Measurements from ENCODE around the gene RIC3. TPM values are rescaled to one million over a fixed set of nuclear protein-coding genes. Genes with fewer than 3 reads are reported as not detected.

Gene RIC3
- polyA plus RNA-seq, 1 experiment: not detected

DNA sequence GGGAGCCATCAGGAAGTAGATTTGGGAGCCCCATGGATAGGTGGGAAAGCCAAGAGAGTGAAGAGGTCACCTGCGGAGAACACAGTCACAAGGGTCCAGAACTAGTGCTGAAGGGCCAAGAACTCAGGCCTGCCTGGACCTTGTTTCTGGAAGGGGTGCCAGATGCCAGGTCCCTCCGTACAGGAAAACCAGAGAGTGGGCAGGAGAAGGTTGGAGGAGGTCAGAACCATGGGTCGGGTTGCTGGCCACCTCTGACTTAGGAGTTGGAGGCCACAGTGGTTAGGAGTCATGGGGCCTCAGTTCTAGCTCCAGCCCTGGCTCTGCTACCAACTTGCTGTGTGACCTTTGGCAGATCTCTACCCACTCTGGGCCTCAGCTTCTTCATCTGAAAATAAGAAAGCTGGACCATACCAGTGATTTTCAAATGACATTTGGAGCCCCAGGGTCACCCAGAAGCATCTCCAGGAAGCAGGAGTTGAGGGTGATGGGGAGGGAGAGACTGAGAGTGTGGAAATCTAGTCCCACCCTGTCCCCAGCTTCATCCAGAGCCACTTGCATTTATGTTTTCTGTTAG lies 108.6 kb downstream of the RIC3 start:
- Histone ChIP-seq H3K36me3 (ENCODE audit: control insufficient read depth, insufficient read depth, low read length) (no peaks in the 10 kb centered on the region), H3K4me3 (ENCODE audit: low read depth, low read length) (no peak overlapping the region), H3K27me3 (ENCODE audit: control insufficient read depth, insufficient read depth, low read length) (no peaks in the 10 kb centered on the region)
- ChIA-PET POLR2A (no interaction called here), CTCF (interaction anchor here (1.1 to 1.8 kb wide), 4 partner anchors 26 to 39 kb away, joined by 5 to 9 read pairs (median 5); no protein-coding TSS in a partner anchor)
- TF ChIP-seq, protein P1, sequence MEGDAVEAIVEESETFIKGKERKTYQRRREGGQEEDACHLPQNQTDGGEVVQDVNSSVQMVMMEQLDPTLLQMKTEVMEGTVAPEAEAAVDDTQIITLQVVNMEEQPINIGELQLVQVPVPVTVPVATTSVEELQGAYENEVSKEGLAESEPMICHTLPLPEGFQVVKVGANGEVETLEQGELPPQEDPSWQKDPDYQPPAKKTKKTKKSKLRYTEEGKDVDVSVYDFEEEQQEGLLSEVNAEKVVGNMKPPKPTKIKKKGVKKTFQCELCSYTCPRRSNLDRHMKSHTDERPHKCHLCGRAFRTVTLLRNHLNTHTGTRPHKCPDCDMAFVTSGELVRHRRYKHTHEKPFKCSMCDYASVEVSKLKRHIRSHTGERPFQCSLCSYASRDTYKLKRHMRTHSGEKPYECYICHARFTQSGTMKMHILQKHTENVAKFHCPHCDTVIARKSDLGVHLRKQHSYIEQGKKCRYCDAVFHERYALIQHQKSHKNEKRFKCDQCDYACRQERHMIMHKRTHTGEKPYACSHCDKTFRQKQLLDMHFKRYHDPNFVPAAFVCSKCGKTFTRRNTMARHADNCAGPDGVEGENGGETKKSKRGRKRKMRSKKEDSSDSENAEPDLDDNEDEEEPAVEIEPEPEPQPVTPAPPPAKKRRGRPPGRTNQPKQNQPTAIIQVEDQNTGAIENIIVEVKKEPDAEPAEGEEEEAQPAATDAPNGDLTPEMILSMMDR (IDR thresholded peaks at IDR 0.05; ENCODE audit: insufficient read depth, low read depth, low read length): no peak
- DNase-seq (ENCODE audit: low read depth): no peak

DNA sequence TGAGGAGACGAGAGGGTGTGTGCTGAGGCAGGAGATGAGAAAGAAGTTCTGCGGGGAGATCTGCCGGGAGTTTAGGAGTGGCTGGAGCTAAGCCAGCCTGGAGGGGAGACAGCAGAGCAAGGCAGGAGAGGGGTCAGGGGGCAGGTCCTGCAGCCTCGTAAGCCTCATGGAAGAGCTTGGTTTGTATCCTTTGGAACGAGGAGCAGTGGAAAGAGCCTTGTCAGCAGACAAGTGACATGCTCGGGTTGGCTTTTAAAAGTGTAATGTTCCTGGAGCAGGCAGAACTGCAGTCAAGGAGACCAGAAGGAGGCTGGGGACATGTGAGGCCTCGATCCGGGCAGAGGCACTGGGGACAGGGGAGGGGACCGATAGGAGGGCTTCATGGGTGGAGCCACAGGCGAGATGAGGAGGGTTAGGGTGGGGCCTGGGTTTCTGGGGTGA lies 109.2 kb downstream of the RIC3 start:
- TF ChIP-seq, protein P1 (IDR thresholded peaks at IDR 0.05; ENCODE audit: insufficient read depth, low read depth, low read length): no peak
- Histone ChIP-seq H3K4me3 (ENCODE audit: low read depth, low read length) (no peak overlapping the region), H3K36me3 (ENCODE audit: control insufficient read depth, insufficient read depth, low read length) (no peaks in the 10 kb centered on the region), H3K27me3 (ENCODE audit: control insufficient read depth, insufficient read depth, low read length) (no peaks in the 10 kb centered on the region)
- no peak for DNase-seq (ENCODE audit: low read depth)
- ChIA-PET POLR2A (no interaction called here), CTCF (interaction anchor here (1.5 to 1.8 kb wide), 3 partner anchors 10 to 27 kb away, joined by 3 to 9 read pairs (median 5); no protein-coding TSS in a partner anchor)

DNA sequence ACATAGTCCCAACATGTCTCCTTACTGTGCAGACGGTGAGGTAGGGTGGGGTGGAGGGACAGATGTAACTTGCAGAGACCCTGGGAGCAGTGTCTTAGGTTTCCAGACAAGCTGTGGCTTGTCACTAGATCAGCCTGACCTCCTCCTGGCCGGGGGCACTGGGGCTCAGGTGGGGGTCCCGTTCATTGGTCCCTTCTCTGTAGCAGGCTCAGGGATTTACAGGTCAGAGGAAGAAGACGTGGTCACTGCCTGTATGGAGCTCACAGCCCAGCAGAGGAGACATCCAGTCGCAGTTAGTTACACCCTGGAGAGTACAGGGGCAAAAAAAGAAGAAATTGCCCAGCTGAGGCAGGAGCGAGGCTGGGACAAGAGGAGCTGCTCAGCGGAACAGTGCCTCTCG lies 109.8 kb downstream of the RIC3 start:
- TF ChIP-seq, protein P1 (IDR thresholded peaks at IDR 0.05; ENCODE audit: insufficient read depth, low read depth, low read length): no peak
- POLR2A ChIA-PET: no interaction called here
- no peaks in the 10 kb centered on the region for H3K27me3 ChIP-seq (ENCODE audit: control insufficient read depth, insufficient read depth, low read length)
- CTCF ChIA-PET: interaction anchor here (1.5 to 1.8 kb wide), 3 partner anchors 10 to 27 kb away, joined by 3 to 9 read pairs (median 5); no protein-coding TSS in a partner anchor
- no peaks in the 10 kb centered on the region for H3K36me3 ChIP-seq (ENCODE audit: control insufficient read depth, insufficient read depth, low read length)
- DNase-seq (ENCODE audit: low read depth): no peak
- no peak overlapping the region for H3K4me3 ChIP-seq (ENCODE audit: low read depth, low read length)

DNA sequence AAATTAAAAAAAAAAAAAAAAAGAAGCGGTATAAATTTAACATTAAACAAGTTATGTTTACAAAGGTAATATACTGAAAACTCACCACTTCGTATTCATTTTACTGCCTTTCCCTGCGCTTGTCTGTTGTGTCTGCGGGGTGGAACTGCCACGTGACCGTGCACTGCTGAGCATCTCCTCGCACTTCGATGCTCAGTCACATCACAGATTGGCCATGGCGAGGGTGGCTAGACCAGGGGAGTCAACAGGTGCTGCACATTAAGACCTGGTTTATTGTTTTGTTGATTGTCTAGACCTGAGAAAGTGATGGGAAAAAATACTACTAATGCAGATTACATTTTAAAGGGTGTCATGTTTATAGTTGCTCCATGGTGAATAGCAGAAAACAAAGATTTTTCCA lies 110.6 kb downstream of the RIC3 start:
- no peak overlapping the region for H3K4me3 ChIP-seq (ENCODE audit: low read depth, low read length)
- ChIA-PET CTCF (interaction anchor here (1.5 kb wide), 1 partner anchor 9 kb away, joined by 3 read pairs; no protein-coding TSS in a partner anchor), POLR2A (no interaction called here)
- no peaks in the 10 kb centered on the region for H3K36me3 ChIP-seq (ENCODE audit: control insufficient read depth, insufficient read depth, low read length)
- no peaks in the 10 kb centered on the region for H3K27me3 ChIP-seq (ENCODE audit: control insufficient read depth, insufficient read depth, low read length)
- TF ChIP-seq, protein P1 (IDR thresholded peaks at IDR 0.05; ENCODE audit: insufficient read depth, low read depth, low read length): no peak
- DNase-seq (ENCODE audit: low read depth): no peak

DNA sequence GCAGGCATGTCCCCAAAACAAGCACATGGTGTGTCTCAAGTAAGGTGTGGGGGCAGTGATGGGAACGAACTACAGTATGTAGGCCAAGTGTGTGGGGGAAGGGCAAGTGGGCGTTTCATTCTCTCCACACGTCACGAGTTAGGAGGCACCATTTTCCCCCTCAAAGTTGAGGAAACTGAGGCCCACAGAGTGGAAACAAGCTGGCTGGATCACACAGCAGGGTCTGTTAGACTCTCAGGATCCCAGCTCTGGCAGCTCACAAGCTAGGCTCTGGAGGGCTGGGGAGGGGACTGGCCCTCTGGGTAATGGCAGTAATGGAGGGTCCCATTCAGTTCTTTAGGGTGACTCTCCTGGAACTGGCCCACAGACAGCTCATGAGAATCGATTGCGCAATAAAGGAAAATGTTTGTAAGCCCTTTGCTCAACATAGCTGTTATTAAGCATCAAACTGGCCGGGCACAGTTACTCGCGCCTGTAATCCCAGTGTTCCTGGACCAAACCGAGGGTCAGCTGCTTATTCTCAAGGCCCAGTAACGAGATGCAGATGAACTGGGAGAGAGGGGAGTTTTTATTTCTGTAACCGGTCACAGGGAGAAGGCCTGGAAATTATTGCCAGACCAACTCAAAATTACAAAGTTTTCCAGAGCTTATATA lies 111.9 kb downstream of the RIC3 start:
- DNase-seq (ENCODE audit: low read depth): peak; percentile 35
- no peaks in the 10 kb centered on the region for H3K36me3 ChIP-seq (ENCODE audit: control insufficient read depth, insufficient read depth, low read length)
- no peaks in the 10 kb centered on the region for H3K27me3 ChIP-seq (ENCODE audit: control insufficient read depth, insufficient read depth, low read length)
- TF ChIP-seq, protein P1 (IDR thresholded peaks at IDR 0.05; ENCODE audit: insufficient read depth, low read depth, low read length): no peak
- POLR2A ChIA-PET: no interaction called here
- H3K4me3 ChIP-seq (ENCODE audit: low read depth, low read length): no peak overlapping the region
- CTCF ChIA-PET: interaction anchor here (1.1 to 2.0 kb wide), 3 partner anchors 10 to 34 kb away, joined by 4 to 9 read pairs (median 6); no protein-coding TSS in a partner anchor
